T-helper 22 cell (primary cell): ENCODE results near the gene S100A16.
"Not testable (repeated sequence)": the region's sequence is repeated elsewhere in the genome, so short reads cannot be mapped to it uniquely, and the experiment has no call there.

Experiments used
- DNase-seq: peaks from one replicate; pipeline ENCODE4 v3.0.0-alpha.2; 2020; ENCODE audit warnings: low read depth

The S100A16 gene

GRCh38 chr1:153612755-153613331 is at the start of gene S100A16:
Gene S100A16, minus strand, starts transcription at chr1:153613137. Its CDS starts 4,986 bp downstream, at chr1:153608151.
- DNase-seq, result no peak

GRCh38 chr1:153662269-153662668 is 49.3 kb upstream of the S100A16 start:
- no peak for DNase-seq

GRCh38 chr1:153661111-153661708 is 48.3 kb upstream of the S100A16 start:
- DNase-seq, result no peak

- DNase-seq, result no peak
These were observed 46.7 kb upstream of the S100A16 start for GRCh38 chr1:153659656-153660055.

- no peak for DNase-seq
These were observed 46.2 kb upstream of the S100A16 start for GRCh38 chr1:153659175-153659534.

DNA sequence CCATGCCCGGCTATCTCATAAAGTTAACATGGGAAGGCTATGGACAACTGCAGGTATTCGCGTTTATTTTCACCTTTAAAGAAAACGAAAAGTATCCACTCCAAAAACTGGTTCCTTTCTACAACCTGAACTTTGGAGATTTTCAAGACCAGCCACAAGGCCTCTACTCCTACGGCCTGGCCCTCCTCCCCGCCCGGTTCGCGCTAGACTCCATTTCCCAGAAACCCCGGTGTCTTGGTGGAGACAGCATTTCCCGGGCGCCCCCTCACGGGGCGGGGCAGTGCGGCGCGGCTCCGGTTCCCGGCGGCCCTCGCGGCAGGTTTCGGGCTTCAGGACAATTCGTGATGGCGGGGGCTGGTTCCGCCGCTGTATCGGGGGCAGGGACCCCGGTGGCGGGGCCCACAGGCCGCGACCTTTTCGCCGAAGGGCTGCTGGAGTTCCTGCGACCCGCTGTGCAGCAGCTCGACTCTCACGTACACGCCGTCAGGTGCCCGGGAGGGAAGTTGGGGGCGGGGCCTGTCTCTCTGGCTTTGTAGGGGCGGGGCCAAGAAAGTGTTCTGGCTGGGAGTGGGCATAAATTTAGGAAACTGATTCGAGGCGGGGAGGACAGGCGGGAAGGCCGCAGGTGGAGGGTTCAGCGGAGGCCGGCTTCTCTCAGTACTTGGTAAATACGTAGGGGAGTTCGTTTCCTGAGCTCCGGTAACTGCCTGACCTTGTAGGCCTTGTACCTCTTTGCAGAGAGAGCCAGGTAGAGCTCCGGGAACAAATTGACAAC is 45.6 kb upstream of the S100A16 start, which contains the start of gene SNAPIN:
SNAPIN (plus strand) TSS at position 304 of the 775 bp plus-strand sequence; CDS start at position 345, 41 bp downstream.
- DNase-seq, result peak; percentile 80

- DNase-seq, result no peak
These were observed 42.4 kb upstream of the S100A16 start for GRCh38 chr1:153655333-153655732.

- no peak for DNase-seq
These were observed 40.0 kb upstream of the S100A16 start for GRCh38 chr1:153652805-153653500.

DNA sequence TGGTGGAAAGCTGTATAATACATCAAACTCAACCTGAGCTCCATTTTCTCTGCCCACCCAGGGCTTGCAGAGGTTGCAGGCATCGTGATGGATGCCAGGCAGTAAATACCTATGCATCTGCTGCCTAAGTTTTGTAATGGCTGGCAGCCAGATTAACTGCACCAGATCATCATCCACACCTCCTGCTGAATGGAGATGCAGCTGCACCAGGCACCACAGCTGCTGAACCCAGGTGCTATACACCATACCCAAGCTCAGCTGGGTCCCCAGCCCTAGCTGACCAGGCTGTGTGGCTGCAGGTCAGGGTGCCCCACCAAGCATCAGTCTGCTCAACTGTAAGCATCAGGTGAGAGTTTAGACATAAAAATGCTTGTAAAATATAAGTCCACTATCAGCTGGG is 38.8 kb upstream of the S100A16 start:
- DNase-seq, result no peak

DNA sequence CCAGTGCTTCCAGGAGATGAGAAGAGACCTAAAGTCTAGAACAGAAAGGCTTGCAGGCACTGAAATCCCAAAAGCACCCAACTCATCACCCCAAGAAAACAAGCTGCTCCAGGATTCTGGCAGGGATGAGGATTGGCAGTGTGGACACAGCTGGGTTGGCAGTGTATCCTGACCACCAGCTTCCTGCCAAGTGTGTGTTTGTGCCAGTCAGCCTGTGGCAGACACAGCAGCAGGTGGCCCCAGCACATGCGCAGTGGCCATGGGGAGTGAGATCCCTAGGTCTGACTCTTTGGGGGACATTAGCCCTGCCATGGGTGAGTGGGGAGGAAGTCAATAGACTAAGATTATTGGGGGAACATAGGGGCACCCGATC is 36.9 kb upstream of the S100A16 start:
- DNase-seq, result no peak

GRCh38 chr1:153649137-153649862 is 36.4 kb upstream of the S100A16 start:
- DNase-seq, result no peak

- no peak for DNase-seq
These were observed 35.2 kb upstream of the S100A16 start for GRCh38 chr1:153648000-153648643.

DNA sequence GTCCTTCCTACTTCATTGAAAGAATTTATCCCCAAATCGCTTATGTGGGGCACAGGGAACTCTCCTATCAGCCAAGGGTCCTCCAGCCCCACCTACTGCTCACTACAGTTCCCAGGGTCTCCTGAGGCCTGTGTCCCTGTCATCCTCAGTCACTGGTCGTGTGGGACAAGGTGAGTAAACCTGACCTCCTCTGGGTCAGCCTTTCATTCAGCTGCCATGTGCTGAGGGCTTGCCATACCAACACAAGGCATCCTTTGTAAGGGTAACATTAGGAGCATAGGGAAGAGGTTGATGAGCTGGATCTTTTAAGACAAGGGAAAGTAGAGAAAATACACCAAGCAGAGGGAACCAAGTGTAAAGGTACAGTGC is 34.4 kb upstream of the S100A16 start:
- DNase-seq, result no peak

GRCh38 chr1:153646672-153647345 is 33.9 kb upstream of the S100A16 start:
- DNase-seq, result no peak

- no peak for DNase-seq
These were observed 30.9 kb upstream of the S100A16 start for GRCh38 chr1:153643816-153644215.

DNA sequence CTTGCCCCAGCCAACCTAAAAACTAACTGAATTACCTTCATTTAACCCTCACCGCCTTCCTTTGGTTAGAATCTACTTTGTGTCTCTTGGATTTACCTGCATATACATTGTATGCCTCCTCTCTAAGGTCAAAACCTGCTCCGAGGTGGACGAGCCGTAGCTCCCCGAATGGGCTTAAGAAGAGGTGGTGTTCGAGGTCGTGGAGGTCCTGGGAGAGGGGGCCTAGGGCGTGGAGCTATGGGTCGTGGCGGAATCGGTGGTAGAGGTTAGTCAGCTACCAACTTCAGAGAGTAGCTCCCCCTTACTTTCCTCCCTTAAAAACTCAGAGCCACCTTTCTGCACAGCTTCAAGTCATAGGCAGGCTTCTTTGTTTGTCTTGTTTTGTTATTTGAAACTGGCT is 30.2 kb upstream of the S100A16 start:
- DNase-seq, result no peak

DNA sequence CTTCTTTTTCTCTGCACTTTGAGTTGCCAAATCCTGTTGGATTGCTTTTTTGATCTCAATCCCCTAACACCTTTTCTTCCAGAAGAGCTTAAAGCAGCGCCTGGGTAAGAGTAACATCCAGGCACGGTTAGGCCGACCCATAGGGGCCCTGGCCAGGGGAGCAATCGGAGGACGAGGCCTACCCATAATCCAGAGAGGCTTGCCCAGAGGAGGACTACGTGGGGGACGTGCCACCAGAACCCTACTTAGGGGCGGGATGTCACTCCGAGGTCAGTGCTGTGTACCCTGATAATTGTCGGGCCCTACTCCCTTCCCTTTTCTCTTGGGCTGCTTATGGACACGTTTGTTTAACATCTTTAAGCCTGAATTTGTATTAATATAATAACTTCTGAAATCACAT is 29.2 kb upstream of the S100A16 start:
- DNase-seq, result no peak

- no peak for DNase-seq
These were observed 27.9 kb upstream of the S100A16 start for GRCh38 chr1:153640861-153641260.

DNA sequence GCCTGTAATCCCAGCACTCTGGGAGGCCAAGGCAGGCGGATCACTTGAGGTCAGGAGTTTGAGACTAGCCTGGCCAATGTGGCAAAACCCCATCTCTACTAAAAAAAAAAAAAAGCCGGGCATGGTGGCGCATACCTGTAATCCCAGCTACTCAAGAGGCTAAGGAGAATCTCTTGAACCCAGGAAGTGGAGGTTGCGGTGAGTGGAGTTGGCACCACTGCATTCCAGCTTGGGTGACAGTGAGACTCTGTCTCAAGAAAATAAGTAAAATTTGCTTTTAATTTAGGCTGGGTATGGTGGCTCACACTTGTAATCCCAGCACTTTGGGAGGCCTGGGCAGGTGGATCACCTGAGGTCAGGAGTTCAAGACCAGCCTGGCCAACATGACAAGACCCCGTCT is 27.3 kb upstream of the S100A16 start:
- not testable (repeated sequence) for DNase-seq

GRCh38 chr1:153639280-153639679 is 26.3 kb upstream of the S100A16 start:
- no peak for DNase-seq

GRCh38 chr1:153638261-153638660 is 25.3 kb upstream of the S100A16 start:
- no peak for DNase-seq
